GM18507 (cell line): Measurements from ENCODE around the gene CCDC97.
"Not testable (repeated sequence)": the region's sequence is repeated elsewhere in the genome, so short reads cannot be mapped to it uniquely, and the experiment has no call there.

Experiments used
- DNase-seq: peaks from one replicate; pipeline ENCODE4 v3.0.0; 2011; ENCODE audit warnings: low read depth; ENCODE audit not compliant: insufficient read length; ENCODE audit errors: extremely low spot score
- FAIRE-seq: peaks from 2 replicates; lab custom pipeline; 2011; peaks lifted over from hg19 to GRCh38; lab: Jason Lieb, UNC

Gene CCDC97

DNA sequence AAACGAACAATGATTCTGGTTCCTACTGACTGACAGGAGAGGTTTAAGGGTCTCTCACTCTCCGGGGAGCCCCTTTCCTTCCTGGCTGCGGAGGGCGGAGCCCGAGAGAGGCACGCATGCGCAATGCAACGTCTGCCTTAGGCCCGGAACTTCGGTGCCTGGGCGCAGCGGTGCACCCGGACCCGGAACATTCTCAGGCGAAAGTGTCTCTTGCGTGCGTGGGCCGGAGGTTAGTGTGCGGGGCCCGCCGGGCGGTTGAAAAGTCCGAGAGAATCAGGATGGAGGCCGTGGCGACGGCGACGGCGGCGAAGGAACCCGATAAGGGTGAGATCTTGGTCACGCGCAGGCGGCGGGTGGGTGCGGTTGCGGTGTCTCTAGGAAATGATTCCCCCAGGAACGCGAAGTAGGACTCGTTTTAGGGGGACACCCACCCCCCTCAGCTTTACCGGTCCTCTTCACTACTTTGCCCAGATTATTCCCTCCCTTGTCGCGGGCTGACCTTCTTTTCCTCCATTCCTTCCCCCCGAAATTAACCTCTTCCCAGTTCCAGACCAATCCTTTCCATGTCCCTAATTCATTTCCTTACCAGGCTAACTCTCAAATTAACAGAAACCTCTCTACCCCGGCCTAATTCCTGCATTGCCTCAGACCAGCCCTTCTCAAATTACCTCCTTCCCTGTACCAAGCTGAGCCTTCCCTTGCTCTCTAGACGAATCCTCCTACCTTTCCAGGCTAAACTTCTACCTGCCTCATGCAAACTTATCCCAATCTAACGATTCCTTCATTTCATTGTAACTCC is at the start of gene CCDC97:
TSS of gene CCDC97 (plus strand) at position 140 of the 799 bp plus-strand sequence. CDS start at position 279, 139 bp downstream.
- DNase-seq (peak; percentile 82), FAIRE-seq (peak; percentile 77)

DNA sequence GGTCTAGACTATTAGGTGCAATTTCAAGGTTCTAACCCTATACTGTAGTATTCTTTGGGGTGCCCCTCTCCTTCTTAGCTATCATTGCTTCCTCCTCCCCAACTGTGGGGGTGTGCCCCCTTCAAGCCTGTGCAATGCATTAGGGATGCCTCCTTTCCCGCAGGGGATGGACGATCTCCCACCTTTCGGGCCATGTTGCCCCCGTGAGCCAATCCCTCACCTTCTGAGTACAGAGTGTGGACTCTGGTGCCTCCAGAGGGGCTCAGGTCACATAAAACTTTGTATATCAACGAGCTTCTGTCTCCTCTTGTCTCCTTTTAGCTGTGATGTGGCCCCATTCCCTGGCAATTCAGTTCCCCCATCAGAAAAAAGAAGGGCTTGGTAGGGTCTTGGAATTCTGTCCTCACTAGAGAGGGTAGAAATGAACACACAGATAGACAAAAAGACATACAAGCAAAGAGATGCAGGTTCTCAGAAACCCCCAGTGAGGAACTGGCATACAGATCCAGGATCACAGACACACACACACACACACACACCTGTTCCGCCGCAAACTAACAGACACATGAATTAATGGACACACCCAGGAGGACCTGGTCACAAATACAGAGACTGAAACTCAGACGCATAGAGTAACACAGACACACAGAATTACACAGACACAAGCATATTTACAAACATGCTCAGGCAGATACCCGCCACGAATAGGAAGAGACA is 48.3 kb upstream of the CCDC97 start:
- no peak for DNase-seq
- peak; percentile 26 for FAIRE-seq

DNA sequence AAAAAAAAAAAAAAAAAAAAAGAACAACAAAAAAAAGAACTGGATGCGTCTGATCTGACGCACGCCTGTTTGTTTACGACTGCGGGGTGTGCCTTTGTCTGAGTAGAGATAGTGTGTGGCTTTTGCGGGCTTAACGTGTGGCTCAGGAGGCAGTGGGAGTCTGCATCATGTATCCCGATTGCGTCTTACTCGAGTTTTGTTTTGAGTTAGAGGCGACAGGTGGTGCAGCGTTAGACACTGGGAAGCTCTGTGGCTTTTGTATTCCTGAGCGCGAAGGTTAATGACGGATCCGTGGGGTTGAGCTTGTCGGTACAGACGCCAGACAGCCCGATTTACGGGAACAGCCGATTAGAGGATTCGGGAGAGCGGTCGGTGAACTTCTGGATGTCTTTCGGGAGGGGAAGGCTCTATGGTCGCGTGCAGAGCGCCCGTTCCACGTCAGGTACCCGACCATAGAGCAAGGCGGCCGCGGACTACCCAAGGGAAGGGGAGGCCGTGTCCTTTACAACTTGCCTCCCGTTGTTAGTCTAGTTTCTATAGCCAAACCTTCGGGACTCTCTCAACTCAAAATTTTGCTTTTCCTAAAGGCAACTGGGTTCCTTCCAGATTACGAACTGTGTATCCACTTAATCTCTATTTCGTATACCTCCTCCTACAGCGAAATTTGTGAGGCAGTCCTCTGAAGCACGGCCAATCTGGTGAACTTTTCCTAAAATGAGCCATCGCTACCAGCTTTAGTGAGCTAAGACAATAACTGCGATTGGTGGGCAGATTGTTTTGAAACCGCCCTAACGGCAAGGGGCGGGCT is 46.7 kb upstream of the CCDC97 start:
- DNase-seq, result no peak
- FAIRE-seq, result no peak

DNA sequence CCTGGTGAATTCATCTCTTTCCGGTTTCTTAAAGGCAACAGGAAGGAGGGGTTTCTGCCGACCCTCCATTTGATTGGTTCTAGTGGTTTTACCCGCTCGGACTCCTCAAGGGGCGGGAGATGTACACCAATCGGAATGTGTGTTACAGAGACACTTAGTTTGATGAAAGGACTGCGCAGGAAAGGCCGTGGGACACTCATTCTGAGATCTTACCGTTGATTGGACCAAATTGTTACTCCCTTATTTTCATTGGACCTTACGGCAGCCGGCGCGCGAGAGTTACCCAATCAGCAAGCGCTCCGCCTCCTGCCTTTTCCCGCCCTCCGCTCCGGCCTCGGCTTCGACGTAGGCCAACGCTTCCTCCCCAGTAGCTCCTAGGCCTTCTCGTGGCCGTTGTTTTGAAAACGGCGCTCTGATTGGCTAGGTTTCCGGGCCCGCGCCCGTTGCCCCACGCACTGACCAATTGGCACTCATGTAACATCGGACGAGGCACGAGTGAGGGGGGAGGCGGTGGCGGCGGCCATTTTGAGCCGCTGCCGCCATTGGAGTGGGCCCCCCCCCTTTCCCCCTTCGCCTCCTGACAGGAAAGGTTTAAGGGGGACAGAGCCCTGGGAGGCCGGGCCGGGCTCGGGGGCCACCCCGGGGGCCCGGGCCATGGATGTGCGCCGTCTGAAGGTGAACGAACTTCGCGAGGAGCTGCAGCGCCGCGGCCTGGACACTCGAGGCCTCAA is 46.0 kb upstream of the CCDC97 start, which contains the start of gene HNRNPUL1:
TSS of gene HNRNPUL1 (plus strand) at position 523 of the 731 bp plus-strand sequence. CDS start at position 655, 132 bp downstream.
- FAIRE-seq (peak; percentile 100), DNase-seq (peak; percentile 91)

DNA sequence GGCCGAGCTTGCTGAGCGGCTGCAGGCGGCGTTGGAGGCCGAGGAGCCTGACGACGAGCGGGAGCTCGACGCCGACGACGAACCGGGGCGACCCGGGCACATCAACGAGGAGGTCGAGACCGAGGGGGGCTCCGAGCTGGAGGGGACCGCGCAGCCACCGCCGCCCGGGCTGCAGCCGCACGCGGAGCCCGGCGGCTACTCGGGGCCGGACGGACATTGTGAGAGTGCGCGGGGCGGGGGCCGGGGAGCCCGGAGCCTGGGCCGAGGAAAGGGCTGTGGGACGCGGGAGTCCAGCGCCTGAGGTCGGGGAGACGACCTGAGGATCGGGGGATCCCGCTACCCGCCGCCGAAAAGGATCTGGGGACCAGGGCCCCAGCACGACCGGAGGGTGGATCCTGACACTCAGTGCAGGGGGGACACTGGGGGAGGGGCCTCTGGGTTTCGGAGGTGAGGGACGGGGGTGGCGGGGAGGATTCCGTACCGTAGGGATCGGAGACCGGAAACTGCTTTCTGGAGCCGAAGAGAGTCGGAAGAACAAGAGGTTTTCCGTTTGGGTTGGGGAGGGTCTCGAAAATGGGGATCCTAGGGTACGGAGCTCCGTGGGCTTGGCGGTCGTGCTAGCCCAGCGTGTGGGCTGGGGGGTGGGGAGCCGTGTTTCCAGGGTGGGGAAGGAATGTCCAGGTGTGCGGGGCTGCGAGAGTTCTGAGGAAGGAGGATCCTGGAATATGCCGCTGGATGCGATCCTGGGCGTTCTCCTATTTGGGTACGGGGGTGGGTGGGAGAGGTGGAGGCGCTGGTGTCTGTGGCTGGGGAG is 45.2 kb upstream of the CCDC97 start:
- FAIRE-seq (peak; percentile 42), DNase-seq (no peak)

DNA sequence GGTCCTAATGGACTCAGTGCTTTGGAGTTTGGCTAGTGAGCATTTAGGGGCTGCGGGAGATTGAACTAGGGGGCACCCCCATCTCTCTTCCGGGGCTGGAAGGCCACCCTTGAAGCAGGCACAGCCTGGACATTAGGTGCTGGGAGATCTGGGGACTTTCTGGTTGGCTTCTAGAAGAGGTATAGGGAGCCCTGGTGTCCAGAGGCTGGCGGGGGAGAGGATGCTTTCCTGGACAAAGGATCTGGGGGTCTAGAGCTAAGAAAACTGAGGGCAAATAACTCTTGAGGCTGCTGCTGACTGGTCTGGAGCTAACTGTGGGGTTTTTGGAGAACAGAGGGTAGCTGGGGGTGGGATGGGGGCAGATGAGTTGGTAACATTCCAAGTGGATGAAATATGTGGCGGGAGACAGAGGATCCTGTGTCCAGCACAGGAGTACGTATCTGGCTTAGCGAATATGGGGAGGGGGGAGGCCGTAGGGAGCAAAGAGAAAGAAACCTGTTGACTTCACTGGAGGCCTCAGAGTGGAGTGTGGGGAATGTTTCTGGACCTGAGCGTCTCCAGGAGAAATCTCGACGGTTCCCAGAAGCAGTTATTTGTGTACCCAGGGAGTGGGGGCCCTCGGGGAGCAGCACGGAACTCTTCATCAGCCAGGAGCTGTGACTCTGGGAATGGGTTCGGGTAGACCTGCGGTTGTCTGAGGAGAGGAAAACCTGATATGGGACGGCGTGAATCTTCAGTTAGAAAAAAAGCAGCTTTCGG is 44.4 kb upstream of the CCDC97 start:
- no peak for DNase-seq
- no peak for FAIRE-seq

DNA sequence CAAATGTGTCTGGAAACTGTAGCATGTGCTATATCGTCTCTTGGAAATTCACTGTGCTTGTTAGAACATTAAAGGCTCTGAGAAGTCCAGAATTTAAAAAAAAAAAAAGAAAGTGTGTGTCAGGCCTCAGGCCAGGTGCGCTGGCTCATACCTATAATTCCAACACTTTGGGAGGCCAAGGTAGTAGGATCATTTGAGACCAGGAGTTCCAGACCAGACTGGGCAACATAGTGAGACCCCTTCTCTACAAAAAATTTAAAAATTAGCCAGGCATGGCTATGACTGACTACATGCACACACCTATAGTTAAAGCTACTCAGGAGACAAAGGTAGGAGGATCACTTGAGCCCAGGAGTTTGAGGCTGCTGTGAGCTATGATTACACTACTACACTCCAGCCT is 40.9 kb upstream of the CCDC97 start:
- DNase-seq (no peak), FAIRE-seq (no peak)

DNA sequence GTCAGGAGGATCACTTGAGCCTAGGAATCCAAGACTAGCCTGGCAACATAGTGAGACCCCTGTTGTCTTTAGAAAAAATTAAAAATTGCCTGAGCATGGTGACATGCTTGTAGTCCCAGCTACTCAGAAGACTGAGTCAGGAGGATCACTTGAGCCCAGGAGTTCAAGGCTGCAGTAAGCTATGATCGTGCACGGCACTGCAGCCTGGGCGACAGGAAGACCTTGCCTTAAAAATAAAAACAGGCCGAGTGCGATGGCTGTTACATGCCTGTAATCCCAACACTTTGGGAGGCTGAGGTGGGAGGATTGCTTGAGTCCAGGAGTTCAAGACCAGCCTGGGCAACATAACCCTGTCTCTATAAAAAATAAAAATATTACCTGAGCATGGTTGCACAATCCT is 40.4 kb upstream of the CCDC97 start:
- FAIRE-seq, result no peak
- DNase-seq, result no peak

DNA sequence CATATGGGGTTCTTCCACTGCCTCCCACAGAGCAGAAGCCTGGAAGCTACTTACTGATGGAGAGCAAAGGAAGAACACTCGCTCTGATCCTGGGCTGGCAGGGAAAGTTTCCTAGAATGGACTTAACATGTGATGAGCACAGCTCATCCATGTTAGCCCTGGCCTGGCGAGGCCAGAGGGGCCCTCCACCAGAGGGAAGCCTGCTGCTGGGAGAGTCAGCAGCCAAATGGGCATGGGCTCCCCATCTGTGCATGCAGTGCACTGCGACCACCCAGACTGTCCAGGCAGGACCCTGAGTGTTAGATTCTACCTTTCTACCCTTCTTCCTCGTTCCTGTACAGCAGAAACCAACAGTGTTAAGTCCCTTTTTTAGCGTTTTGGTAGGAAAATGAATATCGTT is 36.9 kb upstream of the CCDC97 start:
- no peak for FAIRE-seq
- DNase-seq, result no peak

DNA sequence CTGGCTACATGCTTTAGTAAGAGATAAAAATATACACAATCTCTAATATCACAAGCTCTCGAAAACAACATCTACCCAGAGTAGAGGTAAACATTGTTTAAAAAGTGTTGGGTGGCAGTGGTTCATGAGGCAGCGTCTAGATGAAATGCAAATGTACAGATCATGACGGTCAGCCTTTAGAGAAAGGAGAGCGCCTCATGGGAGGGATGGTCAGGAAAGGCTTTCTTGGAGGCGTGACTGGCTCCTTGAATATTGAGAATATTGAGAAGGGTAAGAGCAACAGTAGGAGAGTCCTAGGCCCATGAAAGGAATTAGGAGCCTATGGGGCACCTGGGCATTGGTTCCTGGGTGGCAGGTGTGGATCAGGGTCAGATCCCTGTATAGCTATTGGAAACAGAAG is 35.2 kb upstream of the CCDC97 start:
- no peak for FAIRE-seq
- no peak for DNase-seq

DNA sequence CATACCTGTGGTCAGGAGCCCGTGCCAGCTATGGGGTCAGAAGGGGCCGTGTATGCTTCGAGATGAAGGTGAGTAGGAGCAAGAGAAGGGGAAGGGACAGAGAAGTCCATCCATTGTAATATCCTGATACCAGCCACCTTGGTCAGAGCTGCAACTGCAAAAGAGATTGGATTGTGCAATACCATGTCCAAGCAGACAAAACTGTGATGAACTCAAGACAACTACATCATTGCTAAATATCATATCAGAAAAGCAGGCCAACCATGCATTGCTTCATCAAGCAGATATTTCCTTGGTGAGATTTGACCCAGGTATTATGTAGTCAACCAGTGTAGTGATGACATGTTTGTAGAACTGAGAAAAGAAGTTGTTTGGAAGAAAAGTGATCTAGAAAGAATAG is 33.7 kb upstream of the CCDC97 start:
- DNase-seq (no peak), FAIRE-seq (no peak)

DNA sequence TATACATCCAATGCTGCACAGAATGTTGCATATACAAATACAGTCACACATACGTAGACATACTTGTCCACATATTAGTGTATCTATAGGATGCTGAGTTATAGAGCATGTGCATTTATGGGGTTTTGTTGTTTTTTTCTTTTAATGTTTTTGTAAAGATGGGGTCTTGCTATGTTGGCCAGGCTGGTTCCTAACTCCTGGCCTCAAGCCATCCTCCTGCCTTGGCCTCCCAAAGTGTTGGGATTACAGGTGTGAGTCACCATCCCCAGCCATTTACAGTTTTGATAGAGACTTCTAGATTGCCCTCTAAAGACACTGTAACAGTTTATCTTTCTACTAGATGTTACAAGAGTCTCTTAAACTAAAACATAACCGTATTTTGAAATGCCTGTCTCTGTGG is 31.5 kb upstream of the CCDC97 start:
- DNase-seq (no peak), FAIRE-seq (no peak)

DNA sequence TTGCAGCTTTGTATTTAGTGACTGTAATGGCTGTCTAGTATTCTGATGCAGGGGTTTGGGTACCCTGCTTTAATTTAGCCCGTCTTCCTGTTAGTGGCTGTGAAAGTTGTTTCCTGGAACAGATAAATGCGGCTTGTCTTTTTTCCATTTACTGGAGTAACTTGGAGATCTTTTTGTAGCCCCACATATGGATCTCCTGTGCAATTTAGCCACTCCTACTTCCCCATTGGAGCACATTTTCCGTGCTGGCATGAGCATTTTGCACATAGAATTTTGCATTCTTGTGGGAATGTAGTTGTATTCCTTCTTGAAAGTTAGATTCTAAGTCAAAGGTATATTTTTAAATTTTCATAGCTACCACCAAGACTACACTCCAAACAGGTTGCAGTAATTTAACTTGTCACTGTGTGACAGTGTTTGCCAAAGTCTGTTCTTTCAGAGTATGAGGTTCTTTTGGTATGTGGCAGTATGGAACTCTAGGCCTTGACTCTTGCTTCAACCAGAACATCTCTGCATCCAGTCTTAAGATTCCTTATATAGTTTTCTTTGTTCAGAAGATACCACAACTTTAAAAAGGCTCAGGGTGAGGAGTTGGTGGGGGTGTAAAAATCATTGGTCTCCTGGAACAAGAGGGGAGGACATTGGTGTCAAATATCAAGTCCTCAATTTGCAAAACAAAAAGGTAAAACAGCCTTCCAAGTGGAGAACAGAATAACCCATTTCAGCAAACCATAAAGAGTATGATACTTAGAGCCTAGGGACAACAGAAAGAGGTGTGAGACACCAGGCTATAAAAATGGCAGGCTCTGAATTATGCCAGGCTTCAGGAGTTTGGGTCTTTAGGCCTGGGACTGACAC is 21.1 kb upstream of the CCDC97 start:
- DNase-seq (no peak), FAIRE-seq (no peak)

DNA sequence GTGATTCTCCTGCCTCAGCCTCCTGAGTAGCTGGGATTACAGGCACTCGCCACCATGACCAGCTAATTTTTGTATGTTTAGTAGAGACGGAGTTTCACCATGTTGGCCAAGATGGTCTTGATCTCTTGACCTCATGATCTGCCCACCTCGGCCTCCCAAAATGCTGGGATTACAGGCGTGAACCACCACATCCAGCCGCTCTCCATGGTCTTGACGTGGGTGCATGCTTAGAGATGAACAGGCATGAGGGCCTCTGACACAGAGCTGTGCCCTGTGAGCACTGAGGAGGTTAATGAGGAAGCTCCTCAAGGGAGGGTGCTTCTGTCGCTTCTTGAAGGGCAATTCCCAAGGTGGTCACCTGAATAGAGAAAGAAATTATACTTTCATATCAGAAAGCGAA is 20.2 kb upstream of the CCDC97 start:
- DNase-seq, FAIRE-seq: not testable (repeated sequence)

DNA sequence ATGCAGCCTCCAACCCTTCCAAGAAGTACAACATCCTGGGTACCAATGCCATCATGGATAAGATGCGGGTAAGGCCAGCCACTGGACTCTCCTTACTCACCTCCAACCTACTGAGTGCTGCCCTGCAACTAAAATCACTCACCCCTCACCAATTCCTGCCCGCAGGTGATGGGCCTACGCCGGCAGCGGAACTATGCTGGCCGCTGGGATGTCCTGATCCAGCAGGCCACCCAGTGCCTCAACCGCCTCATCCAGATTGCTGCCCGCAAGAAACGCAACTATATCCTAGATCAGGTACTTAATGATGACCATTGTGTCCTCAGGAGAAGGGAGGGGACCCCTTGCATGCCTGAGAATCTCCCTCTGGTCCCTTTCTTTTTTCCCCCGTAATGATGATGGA is 15.6 kb upstream of the CCDC97 start:
- DNase-seq (no peak), FAIRE-seq (no peak)

DNA sequence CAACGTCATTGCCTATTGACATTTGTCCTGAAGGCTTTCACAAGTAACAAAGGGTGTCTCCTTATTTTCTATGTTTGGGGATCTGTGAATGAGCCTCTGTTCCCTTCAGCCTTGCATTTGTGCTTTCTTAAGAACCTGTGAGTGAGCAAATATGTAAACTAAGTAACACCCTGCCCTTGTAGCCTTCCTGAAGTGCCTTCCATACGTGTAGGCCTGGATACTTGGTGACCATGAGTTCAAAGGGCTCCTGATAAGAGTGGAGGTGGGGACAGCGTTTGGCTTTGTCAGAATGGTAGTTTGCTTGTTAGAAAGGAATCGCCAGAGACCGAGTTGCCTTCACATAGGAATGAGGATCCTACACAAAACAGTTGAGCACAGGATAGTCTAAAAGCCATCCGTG is 14.5 kb upstream of the CCDC97 start:
- FAIRE-seq, result no peak
- no peak for DNase-seq

DNA sequence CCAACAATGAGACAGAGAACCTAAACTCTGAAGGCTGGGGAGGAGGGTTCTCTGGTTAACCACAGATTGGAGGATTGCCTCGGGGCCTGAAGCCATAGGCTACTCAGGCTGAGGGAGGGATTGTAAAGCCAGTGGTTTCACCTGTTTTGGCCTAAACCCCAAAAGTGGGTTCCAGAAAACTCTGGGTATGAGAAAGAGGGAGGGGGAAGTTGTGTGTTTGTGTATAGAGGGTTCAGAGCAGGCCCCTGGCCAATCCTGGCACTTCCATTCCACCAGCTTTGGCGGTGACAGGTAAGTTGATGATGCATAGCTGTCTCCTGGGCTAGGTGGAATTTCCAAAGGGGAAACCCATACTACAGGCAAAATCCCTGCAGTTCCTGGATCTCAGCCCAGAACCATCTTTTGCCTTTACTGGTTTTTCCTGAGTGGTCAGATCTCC is 13.5 kb upstream of the CCDC97 start:
- FAIRE-seq (peak; percentile 9), DNase-seq (no peak)
